Measurements from ENCODE around the gene FAM174A. TPM values are rescaled to one million over a fixed set of nuclear protein-coding genes. Genes with fewer than 3 reads are reported as not detected.
A peak's percentile ranks its signal among the peaks of the same experiment; 100 is the strongest.

Gene FAM174A
- polyA plus RNA-seq (ENCODE audit: insufficient read length in 4 of 4), result 10 to 100 TPM; 18.3 to 29.4 (median 23.3) TPM

DNA sequence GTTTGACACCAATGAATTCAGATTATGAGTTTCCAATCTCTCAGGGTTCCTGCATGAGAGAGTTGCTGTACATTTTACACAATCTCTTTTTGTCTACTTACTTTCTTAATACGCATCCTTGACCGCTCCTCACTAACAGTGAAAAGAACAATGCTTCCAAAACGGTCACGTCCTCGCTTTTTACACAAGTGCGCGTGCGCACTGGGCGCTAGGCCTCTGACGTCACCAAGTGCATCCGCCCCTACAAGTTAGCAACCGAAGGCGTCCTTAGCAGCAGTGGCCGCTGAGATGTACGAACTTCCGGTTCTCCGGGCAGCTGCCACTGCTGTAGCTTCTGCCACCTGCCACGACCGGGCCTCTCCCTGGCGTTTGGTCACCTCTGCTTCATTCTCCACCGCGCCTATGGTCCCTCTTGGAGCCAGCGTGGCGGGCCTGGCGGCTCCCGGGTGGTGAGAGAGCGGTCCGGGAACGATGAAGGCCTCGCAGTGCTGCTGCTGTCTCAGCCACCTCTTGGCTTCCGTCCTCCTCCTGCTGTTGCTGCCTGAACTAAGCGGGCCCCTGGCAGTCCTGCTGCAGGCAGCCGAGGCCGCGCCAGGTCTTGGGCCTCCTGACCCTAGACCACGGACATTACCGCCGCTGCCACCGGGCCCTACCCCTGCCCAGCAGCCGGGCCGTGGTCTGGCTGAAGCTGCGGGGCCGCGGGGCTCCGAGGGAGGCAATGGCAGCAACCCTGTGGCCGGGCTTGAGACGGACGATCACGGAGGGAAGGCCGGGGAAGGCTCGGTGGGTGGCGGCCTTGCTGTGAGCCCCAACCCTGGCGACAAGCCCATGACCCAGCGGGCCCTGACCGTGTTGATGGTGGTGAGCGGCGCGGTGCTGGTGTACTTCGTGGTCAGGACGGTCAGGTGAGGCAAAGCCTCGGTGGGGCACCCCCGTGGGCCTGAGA, at the start of gene FAM174A:
FAM174A (plus strand) TSS at position 315 of the 946 bp plus-strand sequence; CDS start at position 472, 157 bp downstream.
- peak; percentile 96 to 98 (median 96) for DNase-seq (ENCODE audit: low read depth in 4 of 4, low spot score in 3 of 4)

GRCh38 chr5:100493996-100494395, 41.2 kb upstream of the FAM174A start:
- no peak for DNase-seq (ENCODE audit: low read depth in 4 of 4, low spot score in 3 of 4)

DNA sequence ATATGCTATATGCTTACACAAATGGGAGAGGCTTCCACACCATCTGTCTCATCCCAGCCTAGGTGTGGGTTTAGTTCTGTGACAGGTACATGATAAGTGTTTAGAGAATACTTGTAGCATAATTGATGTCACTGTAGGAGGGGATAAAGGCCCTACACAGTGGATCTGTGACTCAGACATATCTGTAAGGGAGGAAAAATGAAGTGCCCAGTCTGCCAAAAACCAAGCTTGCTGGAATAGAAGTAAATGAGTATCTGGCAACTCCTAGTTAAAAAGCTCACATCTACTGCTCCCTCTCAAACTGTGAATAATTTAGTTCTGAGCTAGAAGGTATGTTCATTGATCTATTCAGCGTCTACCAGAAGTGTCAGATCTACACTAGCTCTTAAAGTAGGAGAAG, 38.9 kb upstream of the FAM174A start:
- DNase-seq (ENCODE audit: low read depth in 4 of 4, low spot score in 3 of 4), result no peak

DNA sequence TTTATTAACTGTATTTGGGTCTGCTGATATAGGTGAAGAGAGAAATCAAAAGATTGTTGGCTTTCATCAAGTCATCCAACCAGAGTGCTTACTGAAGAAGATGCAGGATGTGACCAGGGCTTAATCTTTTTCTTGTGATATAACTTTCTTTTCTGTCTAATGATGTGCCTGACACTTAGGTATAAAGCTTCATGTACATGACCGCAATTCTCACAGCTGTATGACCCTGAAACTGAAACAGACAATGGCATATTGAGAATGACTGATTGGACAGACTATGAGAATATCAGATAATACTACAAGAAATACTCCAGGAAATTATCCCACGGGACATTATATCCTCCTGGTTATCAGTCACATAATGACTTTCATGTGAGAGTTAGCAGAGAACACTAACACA, 32.5 kb upstream of the FAM174A start:
- no peak for DNase-seq (ENCODE audit: low read depth in 4 of 4, low spot score in 3 of 4)

DNA sequence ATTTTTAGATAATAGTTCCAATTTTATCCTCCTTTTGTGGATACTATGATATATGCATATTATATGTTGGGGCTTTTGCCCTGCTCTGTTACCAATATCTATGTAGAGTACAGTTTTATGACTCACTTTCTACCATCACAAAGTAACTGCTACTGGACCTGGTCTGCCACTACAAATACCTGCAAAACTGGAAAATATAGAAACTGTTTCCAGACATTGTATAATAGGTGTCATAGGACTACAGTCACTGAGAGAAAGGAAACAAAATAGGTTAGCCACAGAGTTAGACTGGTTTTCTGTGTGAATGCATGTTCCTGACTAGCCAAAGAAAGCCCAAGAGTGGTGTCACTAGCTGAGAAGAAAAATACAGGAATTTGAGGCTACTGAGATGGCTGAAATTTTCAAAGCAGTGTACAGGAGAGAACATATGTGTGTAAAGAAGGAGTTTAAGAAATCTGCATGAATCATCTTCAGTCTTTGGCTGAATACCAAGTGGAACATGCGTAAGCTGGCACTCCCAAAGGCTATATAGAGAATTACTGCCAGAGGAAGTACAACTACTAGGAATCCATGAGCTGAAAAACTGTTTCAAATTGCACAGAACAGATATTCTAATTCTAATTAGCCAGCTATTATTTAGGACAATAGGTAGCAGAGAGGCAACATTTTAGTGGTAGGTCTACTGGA, 29.0 kb upstream of the FAM174A start:
- no peak for DNase-seq (ENCODE audit: low read depth in 4 of 4, low spot score in 3 of 4)

DNA sequence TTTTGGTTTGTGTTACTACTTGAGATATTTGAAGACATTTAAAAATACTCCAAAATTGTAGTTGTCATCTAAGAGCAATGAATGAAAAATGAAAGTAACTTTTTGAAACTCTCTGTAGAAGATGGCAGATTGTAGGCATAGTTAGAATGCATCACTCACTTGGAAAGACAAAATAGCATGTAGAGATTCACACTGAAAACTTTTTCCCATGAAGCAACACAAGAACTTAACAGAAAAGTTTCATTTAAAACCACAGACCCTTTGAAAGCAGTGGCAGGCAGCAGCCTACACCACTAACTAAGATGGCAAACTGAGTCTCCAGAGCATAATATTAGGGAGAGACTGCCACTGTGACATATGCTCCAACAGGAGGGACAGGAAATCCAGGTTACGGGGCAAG, 18.9 kb upstream of the FAM174A start:
- no peak for DNase-seq (ENCODE audit: low read depth in 4 of 4, low spot score in 3 of 4)

DNA sequence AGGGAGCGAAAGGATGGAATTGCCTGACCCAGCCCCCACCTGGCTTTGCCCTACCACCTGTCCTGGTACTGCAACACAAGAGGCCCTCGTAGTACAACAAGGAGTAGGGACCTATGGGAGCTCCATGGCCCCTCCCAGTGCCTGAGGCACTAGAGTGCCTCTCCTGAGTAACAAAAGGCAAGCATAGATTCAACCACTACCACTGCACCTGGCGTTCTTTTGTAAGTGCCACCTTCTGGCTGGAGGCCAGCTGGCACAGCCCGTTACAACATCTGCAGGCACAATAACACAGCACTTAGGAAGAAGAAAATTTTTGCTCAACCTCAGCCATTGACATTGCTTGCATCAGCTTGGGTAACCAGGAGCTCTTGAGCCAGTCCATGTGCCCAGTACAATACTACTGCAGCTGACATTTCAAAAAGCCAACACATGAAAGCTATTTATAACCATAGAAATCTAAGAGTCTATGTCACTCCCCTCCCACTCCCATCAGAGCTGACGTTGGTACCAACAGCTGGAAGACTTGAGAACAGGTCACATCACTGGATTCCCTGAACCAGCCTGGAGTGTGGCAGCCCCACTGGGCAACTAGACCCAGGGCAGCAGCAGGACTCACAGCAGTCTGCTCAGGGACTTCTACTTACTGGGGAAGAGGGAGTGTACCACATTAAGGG, 17.7 kb upstream of the FAM174A start:
- no peak for DNase-seq (ENCODE audit: low read depth in 4 of 4, low spot score in 3 of 4)

DNA sequence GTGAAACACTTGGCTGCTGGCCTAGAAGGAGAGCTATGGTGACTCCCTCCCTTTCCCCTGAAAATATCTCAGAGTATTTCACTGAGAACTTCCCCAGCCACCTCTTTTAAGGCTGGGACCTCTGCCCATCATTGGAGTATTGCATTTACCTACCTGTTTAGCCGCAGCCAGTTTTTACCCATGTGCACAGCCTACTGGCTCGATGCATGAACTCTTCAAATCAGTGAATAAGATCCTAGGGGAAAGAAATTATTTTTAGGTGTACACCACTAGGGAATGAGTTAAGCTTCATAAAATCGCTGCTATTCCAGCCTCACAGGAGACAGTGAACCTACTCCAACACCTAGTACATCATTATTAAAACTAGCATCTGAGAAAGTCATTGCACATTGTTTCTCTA, 16.8 kb upstream of the FAM174A start:
- no peak for DNase-seq (ENCODE audit: low read depth in 4 of 4, low spot score in 3 of 4)

DNA sequence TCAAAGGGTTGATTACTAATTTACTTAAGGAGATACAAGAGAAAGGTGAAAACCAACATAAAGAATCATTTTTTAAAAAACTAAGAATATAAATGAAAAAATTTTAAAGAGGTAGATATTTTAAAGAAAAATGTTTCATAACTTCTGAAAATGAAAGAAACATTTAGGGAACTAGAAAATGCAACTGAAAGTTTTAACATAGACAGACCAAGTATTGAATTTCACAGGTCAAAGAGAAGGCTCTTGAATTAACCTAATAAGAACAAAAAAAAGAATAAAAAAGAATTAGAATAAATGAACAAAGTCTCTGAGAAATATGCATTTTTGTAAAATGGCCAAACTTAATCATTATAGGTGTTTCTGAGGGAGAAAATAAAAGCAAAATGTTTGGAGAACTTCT, 16.1 kb upstream of the FAM174A start:
- DNase-seq (ENCODE audit: low read depth in 4 of 4, low spot score in 3 of 4), result no peak

GRCh38 chr5:100520348-100520747, 14.8 kb upstream of the FAM174A start:
- no peak for DNase-seq (ENCODE audit: low read depth in 4 of 4, low spot score in 3 of 4)

- no peak for DNase-seq (ENCODE audit: low read depth in 4 of 4, low spot score in 3 of 4)
Measured at GRCh38 chr5:100537946-100538345, 2.8 kb downstream of the FAM174A start.

GRCh38 chr5:100539519-100539918, 4.3 kb downstream of the FAM174A start:
- no peak for DNase-seq (ENCODE audit: low read depth in 4 of 4, low spot score in 3 of 4)

DNA sequence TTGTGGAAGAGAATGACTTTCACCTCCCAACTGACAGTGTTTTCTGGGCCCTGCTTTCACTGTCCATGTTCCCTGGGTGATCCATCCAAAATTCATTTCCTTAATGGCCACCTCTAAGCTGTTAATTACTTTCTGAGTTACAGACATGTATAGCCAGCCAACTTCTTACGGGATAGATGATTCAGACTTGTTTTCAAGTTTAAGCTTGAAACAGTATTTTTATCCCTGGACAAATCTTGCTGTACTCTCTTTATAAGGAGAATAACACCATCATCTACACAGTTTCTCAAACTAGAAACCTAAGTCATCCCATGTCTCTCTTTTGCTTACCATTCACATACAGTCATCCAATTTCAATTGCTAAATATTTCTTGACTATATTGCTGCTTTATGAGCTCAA, 6.9 kb downstream of the FAM174A start:
- DNase-seq (ENCODE audit: low read depth in 4 of 4, low spot score in 3 of 4), result no peak

DNA sequence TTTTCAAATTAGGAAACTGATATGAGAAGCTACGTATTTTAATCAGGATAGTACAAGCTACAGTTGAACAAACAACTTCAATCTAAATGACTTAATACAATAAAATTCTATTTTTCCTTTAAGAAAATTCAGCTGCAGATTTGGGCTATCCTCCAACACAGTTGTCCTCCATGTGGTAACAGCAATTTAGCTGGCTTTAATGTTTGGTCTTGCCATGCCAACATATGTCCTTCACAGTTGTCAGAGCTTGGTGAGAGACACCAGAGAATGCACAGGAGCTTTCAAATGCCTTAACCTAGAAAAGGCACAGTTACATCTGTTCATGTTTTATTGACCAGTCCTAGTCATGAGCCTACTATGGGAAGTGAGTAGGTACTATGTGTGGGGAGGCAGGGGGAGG, 10.8 kb downstream of the FAM174A start:
- no peak for DNase-seq (ENCODE audit: low read depth in 4 of 4, low spot score in 3 of 4)

GRCh38 chr5:100550531-100551051, 15.4 kb downstream of the FAM174A start:
- no peak for DNase-seq (ENCODE audit: low read depth in 4 of 4, low spot score in 3 of 4)

DNA sequence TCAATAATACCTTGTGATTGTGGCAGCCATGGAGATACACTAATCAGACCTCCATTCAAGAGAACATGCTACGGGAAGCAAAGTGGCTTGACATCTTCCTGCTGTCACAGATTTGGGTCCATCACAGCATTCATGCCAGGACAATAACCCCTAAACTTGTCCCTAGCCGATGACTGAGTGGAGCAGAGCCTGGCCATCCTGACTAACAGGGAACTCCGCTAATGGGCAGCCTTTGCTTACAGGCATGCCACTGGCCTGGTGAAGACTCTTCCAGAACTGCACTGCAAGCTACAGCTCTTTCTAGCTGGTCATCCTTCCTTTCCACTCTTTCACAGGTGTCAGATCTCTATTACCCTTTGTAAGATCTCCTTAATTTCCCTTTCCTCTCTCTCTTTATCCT, 16.0 kb downstream of the FAM174A start:
- no peak for DNase-seq (ENCODE audit: low read depth in 4 of 4, low spot score in 3 of 4)

DNA sequence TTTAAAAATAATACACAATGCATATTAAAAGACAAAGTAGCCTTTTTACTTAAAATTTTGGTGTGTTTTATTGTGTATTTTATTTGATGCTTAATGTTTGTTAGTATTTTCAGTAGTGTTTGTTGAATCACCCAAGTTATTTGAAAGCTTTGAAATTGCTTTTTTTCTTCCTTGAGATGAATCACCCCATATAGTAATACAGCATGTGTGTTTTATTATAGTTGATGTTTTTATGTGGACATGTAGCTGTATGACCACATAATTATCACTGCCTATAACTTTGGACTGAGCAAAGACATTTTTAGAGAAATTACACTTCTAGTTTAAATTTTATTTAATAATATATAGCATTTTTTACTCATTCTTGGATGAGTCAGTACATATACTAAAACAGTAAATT, 18.0 kb downstream of the FAM174A start:
- DNase-seq (ENCODE audit: low read depth in 4 of 4, low spot score in 3 of 4), result no peak

- DNase-seq (ENCODE audit: low read depth in 4 of 4, low spot score in 3 of 4), result no peak
Measured at GRCh38 chr5:100560860-100561259, 25.7 kb downstream of the FAM174A start.

GRCh38 chr5:100562821-100563220, 27.6 kb downstream of the FAM174A start:
- DNase-seq (ENCODE audit: low read depth in 4 of 4, low spot score in 3 of 4), result no peak

DNA sequence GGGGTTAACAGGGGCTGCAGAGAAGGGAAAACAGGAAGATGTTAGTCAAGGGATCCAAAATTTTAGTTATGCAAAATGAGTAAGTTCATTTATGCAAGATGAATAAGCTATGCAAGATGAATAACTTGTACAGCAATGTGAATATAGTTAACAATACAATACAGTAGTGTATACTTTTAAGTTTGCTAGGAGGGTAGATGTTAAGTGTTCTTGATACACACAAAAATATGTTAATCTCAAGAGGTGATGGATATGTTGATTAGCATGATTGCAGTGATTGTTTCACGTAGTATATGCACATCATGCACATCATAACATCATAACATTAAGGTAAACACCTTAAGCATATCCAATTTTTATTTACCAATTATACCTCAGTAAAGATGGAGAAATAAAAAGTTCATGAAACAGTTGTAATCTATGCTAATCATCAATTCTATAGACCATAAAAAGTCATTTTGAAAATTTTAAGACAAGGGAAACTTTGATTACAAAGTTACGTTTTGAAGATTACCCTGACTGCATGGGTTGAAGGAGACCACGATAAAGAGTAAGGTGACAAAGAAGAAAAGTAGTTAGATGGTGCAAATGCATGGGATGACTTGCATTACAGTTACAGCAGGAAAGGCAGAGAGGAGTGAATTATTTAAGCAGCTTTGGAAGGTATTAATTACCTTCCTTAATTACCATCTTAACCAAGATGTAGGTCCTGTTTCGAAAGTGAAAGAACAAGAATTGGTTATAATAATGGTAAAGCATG, 31.4 kb downstream of the FAM174A start:
- no peak for DNase-seq (ENCODE audit: low read depth in 4 of 4, low spot score in 3 of 4)
